Stimulated activated naive CD8-positive, alpha-beta T cell treated with anti-CD3 and anti-CD28 coated beads, Interleukin-15, Interleukin-2, amounts not matched to agents 100 U/mL and 50 U/mL, for 24 hours (primary cell): Measurements from ENCODE around the gene MICU2.

Source experiments
- ATAC-seq: fragments of 150-1000 bp; cut with Tn5 transposase; one replicate; pipeline ENCODE4 v1.10.0; 2021
- DNase-seq: peaks from one replicate; pipeline ENCODE4 v3.0.0; 2021

MICU2 gene

GRCh38 chr13:21544515-21544914 is 59.5 kb downstream of the MICU2 start:
- no peak for ATAC-seq
- no peak for DNase-seq

- DNase-seq (no peak), ATAC-seq (no peak)
These were observed 61.4 kb downstream of the MICU2 start for GRCh38 chr13:21542563-21542962.

DNA sequence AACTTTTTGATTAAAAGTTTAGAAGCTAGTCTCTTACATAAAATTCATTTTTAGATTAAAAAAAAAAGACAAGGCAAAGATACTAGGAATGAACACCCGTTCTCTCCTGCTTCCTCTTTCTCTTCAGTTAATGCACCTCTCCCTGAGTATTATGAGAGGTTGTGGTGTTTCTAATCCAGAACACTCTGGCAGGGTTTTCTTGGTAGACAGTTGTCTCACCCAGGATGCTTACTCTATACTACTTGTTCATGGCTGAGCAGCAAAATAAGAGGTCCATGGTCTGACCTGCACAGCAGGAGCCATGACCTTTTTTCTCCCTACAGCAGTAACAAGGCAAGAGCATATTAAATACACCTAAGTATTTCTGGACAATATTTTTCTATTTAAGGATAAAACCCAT is 62.0 kb downstream of the MICU2 start:
- DNase-seq (no peak), ATAC-seq (no peak)

DNA sequence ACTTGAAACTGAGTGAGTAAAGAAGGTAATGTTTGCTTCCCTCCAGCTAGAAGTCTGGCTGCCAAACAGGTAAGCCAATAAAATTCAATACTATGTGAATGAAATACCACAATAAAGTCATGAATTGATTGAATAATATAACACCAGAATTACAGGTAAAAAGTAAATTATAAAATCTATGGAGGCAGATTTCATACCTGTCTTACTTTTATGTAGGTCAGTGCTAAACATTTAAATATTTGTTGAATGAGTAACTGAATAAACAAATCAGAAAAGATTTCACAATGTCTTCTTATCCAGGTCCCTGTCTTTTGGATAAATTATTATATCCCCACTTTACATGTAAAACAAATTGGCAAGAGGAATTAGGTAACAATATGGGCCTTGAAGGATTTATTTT is 62.7 kb downstream of the MICU2 start:
- DNase-seq = no peak
- ATAC-seq = no peak

DNA sequence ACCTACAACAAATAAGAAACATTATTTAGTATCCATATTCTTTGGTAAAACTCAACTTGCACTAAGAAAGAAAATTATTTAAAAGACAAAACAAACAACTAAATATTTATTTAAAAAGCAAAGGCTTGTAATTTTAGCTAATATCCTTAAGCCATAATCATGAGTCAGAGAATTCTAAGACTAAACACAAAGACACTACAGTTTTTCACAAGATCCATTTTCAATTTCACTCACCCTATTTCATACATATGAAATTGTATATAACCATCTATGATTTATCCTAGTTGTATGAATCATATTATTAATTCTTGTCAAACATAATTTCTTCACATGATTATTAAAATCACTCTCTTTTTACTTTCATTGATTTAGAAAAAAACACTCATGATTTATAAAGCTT is 64.3 kb downstream of the MICU2 start:
- ATAC-seq = no peak
- DNase-seq = no peak

GRCh38 chr13:21538753-21539152 is 65.2 kb downstream of the MICU2 start:
- no peak for ATAC-seq
- no peak for DNase-seq

GRCh38 chr13:21538280-21538679 is 65.7 kb downstream of the MICU2 start:
- DNase-seq (no peak), ATAC-seq (no peak)

DNA sequence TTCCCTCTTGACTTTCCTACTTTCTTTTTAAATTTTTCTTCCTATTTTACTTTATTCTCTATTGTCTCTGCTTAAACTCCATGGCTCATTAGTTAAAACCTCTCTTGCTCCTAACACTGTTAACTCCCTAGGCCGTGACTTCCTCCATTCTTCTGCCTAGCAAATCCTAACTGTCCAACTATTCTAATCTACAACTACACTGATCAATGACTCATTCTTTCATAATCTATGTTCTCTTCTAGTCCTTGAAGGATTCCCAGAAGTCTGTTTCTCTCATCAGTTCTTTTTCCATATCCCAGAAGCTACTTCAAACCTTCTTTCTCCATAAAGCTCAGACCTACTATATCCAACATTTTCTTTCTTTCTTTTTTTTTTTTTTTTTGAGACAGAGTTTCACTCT is 66.9 kb downstream of the MICU2 start:
- DNase-seq (no peak), ATAC-seq (no peak)

GRCh38 chr13:21534760-21535159 is 69.2 kb downstream of the MICU2 start:
- no peak for DNase-seq

DNA sequence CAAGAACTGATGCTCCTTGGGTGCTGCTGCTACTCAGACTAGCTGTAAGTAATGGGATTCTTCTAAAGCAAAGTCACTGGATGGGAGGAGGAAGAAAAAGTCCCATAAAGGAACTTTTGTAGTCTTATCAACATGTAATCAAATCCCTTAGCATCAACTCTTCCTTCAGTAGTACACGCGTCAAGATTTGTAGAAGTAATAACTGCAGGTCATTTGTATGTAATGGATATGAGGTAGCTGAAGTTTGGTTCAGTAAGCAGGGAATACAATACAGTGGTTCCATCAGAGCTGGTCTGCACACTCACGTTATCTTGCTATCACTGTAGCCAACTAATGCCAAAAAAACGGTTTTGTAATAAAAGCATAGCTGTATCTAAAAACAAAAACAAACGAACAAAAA is 72.5 kb downstream of the MICU2 start:
- ATAC-seq (no peak), DNase-seq (no peak)

More at GRCh38 chr13:21534760-21535159, 69.2 kb downstream of the MICU2 start:
- ATAC-seq = peak; percentile 32

- ATAC-seq (no peak), DNase-seq (no peak)
These were observed 73.3 kb downstream of the MICU2 start for GRCh38 chr13:21530656-21531055.

DNA sequence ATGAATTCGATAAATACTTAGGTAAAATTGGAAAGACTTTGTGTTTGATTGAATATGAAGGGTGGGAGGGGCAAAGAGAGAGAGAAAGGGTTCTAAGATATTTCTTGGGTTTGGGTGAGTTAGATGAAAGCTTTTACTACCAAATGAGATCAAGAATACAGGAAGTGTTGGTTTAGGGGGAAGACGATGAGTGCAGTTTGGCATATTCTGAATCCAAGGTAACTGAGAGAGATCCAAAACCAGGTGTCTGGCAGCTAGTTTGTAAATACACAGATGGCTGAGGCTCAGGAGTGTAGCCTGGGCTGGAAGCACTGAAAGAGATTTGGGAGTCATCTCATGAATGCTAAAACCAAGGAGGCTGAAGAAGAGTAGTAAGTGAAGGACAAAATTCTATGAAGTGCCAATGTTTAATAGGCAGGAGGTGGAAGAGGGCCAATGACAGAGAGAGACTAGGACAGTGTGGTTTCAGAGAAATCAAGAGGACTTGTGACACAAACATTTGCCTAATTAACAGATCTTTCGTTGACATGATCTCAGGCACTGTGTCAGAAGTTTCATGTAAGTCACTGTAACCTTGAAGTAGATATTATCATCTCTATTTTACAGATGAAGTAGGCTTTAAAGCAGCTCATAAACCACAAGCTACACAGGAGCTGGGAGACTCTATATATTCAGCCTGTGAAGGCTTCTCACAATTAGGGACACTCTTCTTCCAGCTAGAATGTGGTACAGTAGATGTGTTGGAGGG is 74.7 kb downstream of the MICU2 start:
- ATAC-seq = peak; percentile 71

GRCh38 chr13:21528616-21529015 is 75.4 kb downstream of the MICU2 start:
- DNase-seq = no peak
- no peak for ATAC-seq

More for the DNA sequence above, 74.7 kb downstream of the MICU2 start:
- DNase-seq = no peak

GRCh38 chr13:21526707-21527540 is 77.0 kb downstream of the MICU2 start:
- ATAC-seq = no peak
- no peak for DNase-seq

DNA sequence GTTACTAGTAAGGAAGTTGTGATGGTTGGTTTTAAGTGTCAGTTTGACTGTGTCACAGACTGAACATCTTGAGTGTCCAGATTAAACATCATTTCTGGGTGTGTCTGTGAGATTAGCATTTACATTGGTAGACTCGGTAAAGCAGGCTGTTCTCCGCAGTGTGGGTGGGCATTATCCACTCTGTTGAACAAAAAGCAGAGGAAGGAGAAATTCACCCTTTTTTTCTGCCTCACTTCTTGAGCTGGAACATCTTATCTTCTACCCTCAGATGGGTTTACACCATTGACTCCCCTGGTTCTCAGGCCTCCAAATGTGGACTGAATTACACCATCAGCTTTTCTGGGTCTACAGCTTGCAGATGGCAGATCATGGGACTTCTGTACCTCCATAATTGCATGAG is 81.1 kb downstream of the MICU2 start:
- DNase-seq (no peak), ATAC-seq (no peak)

DNA sequence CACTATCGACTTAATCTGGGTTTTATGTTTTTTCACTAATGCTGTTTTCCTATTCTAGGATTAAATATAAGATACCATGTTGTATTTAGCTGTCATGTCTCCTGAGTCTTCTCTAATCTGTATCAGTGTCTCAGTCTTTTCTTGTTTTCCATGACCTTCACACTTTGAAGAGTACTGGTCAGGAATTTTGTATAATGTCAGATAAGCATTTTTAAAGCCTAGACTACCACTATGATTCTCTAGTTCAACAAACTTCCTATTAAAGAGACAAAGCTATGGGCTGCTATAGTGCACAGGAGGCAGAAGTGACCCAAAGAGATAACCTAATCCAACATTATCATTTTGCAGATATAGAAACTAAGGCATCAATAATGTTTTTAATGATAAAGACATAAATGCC is 81.8 kb downstream of the MICU2 start:
- no peak for ATAC-seq
- DNase-seq = no peak

DNA sequence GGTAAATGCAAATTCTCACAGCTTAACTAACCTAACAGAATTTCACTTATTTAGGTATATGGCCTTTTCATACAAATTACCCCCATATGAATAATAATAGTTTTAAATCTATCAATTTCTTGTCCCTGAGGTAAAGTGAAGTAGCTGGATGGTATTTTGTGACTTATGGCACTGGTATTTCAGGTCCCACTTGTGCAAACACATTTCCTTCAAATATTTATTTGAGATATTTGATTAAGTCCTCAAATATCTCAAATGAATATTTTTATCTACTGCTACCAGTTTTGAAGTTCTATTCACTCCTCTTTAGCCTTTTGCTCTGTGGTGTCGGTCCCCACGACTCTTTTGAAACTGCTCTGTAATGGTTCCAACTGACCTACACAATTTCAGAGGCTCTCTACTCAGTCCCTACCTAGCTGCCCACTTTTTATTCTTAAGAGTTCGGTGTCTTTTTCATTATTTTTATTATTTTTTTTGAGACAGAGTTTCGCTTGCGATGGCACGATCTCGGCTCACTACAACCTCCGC is 85.3 kb downstream of the MICU2 start:
- DNase-seq = no peak
- no peak for ATAC-seq

GRCh38 chr13:21517576-21517975 is 86.4 kb downstream of the MICU2 start:
- no peak for ATAC-seq
- DNase-seq = no peak

DNA sequence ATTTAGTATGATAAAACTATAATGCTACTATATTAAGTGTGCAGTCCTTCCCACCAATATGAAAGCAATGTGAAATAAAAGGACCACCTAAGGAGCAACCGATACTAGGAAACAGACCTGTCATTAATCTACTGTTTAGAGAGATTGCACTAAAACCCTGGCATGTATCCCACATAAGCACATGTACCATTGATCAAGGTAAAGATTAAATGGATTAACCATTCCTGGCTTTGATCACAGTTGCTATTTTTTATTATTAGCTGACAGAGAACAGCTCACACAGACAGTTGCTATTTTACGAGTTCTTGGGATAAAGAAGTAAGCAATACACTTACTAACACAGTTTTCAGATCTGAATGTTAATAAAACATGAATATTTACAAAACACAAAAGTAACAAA is 87.2 kb downstream of the MICU2 start:
- DNase-seq (no peak), ATAC-seq (no peak)

DNA sequence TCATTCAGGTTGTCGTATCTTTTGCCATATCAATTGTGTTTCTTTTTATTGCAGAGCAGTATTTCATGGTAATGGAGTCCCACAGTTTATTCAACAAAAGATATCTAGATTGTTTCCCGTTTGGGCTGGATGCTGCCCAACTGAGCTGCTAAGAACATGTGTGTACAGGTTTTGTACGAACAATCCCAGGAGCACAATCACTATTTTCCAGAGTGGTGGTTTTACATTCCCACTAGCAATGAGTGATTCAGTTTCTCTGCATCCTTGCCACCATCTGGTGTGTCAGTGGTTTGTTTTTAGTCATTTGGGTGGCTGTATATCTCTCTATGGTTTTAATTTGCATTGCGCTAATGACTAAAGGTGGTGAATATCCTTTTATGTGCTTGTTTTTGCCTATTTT is 92.1 kb downstream of the MICU2 start:
- no peak for DNase-seq
- no peak for ATAC-seq

- ATAC-seq = no peak
- DNase-seq = no peak
These were observed 99.6 kb downstream of the MICU2 start for GRCh38 chr13:21504379-21504778.

GRCh38 chr13:21501686-21502085 is 102.3 kb downstream of the MICU2 start:
- ATAC-seq (no peak), DNase-seq (no peak)

GRCh38 chr13:21486322-21486721 is 117.6 kb downstream of the MICU2 start:
- DNase-seq (no peak), ATAC-seq (no peak)
